ENCODE results near the gene ZBED4.
A peak's percentile ranks its signal among the peaks of the same experiment; 100 is the strongest.

Gene ZBED4

DNA sequence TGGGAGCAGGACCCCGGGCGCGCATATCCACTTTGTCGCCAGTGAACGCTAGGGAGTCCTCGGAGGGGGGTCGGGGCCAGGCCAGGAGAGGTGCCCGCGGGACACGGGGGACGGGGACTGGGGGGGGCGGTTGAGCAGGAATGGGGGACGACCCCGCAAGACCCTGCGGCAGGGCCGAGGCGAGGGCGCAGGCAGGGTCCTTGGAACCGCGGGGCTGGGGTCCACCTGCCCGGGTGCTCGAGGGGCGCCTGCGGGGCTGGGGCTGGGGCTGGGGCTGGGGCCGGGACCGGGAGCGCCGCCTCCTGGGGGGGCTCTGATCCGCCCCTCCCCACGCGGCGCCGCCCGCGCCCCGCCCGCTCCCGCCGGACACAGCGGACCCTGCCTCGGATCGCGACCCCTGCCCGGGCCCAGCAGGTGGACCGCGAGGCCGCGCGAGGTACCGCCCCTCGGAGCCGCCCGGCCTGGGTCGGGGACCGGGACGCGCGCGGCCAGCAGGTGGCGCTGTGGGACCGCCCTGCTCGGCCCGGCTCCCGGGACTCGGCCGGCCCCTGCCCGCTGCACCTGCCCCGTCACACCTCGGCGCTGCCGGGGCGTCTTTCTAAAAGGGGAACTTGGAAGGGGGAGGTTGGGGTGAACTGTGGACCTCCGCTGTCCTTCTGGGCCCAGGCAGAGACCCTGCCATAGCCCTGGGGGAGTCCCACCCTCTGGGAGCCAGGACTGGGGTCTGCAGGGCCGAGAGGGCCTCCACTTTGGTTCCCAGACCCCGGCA is 75.8 kb downstream of the ZBED4 start:
- TF ChIP-seq, protein P1, sequence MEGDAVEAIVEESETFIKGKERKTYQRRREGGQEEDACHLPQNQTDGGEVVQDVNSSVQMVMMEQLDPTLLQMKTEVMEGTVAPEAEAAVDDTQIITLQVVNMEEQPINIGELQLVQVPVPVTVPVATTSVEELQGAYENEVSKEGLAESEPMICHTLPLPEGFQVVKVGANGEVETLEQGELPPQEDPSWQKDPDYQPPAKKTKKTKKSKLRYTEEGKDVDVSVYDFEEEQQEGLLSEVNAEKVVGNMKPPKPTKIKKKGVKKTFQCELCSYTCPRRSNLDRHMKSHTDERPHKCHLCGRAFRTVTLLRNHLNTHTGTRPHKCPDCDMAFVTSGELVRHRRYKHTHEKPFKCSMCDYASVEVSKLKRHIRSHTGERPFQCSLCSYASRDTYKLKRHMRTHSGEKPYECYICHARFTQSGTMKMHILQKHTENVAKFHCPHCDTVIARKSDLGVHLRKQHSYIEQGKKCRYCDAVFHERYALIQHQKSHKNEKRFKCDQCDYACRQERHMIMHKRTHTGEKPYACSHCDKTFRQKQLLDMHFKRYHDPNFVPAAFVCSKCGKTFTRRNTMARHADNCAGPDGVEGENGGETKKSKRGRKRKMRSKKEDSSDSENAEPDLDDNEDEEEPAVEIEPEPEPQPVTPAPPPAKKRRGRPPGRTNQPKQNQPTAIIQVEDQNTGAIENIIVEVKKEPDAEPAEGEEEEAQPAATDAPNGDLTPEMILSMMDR (conservative IDR thresholded peaks at IDR 0.05) = peak; percentile 86
- no peak overlapping the region; the same call in 1 of the 2 replicates for H3K27ac ChIP-seq

DNA sequence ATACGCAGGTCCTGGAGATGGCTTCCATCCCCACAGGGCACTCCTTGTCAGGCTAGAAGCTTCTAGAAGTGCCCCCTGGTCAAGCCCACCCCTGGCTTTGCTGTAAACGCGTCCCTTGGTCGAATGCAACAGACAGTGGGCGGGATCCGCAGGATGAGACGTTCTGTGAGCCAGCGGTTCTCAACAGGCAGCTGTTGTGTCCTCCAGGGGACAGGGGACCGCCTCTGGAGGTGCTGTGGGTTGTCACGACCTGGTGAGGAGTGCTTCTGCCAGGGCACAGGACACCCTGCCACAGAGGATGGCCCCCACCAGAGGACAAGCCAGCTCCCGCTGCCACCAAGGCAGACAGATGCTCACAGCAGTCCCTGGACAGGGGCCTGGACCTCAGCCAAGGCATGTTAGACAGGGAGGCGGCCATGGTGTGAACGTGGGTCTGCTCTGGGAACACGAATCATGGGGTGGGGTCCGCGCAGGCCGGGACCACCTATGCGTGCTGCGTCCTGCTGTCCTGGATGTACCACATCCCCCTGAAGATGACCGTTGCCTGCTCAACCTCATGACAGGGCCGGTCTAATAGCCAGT is 76.4 kb downstream of the ZBED4 start:
- TF ChIP-seq, protein P1 (conservative IDR thresholded peaks at IDR 0.05) = no peak
- H3K27ac ChIP-seq = no peak overlapping the region; the same call in 1 of the 2 replicates

DNA sequence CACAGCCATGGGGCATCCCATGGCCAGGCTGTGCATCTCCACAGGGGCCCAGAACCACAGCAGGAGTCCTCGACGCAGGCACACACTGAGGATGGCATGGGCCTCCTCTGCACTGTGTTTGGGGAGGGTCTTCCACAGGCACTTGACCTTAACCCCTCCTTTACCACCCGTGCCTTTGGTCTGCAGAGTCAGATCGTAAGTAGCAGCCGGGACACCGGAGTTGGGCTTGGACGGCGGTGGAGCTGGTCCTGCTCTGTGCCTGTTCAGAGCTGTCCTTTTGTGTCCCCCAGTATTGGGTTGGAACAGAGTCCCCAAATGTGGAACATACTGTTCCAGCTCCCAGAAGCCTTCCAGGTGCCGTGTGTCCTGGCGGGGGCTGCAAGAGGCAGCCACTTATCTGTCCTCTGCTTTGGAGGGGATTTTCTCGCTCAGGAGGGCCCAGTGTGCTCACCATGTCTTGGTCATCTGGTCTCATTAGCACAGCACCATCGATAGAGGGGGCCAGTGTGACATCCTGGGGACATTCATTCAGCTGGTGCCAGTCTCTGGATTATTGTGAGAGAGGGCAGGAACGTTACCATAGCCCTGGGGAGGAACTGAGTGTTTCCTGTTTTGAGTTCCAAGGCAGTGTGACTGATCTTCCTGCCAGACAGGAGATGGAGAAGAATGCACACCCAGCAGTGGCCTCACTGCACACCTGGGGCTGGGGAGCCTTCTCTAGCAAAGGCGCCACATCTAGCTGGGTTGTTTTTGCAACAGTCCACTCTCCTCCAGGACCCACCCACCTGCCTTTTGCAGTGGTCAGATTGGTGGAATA is 77.2 kb downstream of the ZBED4 start:
- peak overlapping the region; percentile 46 for H3K27ac ChIP-seq
- TF ChIP-seq, protein P1 (conservative IDR thresholded peaks at IDR 0.05) = peak; percentile 71

DNA sequence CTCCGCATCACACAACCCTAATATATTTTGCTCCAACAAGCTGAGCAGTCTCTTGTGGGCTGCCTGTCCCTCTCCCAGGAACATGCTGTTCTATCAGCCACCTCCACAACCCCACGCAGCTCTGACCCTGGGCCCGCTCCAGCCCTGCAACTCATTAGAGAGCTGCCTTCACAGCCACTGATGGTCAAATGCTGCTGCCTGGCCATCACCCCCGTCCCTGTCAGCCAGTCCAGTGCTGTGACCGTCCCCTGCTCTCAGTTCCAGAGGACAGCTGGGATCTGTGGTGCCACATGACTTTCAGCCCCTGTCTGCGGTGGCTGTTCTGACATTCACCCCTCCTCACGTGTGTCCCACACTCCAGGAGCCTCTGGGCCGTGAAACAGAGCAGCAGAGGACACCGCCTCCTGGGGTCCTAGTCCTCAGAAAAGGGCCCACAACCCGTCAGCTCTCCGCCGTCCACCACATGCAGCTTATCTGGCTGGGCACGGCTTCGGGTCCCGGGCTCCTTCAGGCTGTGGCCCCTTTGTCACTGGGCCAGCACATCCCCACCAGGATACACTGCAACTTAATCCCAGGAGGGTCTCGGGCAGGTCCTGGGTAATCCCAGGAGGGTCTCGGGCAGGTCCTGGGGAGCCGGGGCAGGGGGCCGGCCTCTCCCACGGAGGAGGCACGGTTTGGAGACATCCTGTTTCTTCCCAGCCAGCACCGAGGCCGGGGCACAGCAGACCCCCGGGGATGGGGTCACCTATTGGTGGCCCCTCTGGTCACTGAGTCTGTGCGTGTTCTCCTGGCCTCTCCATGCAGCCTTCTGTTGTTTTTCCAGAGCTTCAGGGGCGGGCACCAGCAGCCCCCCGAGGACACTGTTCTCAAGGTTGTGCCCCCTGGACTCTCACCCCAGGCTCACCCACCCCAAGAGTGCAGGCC is 79.9 kb downstream of the ZBED4 start:
- TF ChIP-seq, protein P1 (conservative IDR thresholded peaks at IDR 0.05) = no peak
- no peak overlapping the region for H3K27ac ChIP-seq

DNA sequence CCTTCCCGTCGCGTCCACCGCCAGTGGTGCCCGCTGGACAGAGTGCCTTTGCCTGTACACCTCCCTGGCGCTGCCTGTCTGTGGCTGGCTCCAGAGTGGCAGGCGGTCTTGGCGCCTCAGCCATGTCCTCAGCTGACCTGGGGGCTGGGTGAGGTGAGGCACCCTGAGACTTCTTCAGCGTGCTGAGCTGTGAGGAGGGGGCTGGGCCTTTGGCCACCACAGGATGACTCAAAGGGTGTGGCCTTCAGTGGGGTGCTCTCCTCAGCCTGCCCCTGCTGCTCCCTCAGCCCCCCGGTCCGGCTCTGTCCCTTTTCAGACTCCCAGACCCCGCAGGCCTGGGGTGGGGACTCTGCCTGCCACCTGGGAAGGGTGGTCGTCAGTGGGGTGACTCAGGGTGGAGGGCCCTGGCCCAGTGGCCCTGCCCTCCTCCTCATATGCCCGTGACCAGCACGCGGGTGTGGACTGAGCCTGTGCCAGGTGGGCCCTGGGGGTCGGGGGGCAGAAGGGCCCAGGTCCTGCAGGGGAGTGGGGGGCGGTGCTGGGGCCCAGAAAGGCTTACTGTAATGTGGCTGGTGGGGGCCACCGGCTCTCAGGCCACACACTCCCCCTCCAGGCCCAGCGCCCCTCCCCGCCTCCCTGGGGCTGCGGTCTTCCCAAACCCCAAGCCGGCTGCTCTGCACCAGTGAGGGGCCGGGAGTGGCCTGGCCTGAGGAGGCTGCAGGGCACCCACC is 80.7 kb downstream of the ZBED4 start:
- TF ChIP-seq, protein P1 (conservative IDR thresholded peaks at IDR 0.05) = no peak
- H3K27ac ChIP-seq = 0 out of 2 replicates have a peak overlapping the region, but pooled peaks have one; percentile 4

DNA sequence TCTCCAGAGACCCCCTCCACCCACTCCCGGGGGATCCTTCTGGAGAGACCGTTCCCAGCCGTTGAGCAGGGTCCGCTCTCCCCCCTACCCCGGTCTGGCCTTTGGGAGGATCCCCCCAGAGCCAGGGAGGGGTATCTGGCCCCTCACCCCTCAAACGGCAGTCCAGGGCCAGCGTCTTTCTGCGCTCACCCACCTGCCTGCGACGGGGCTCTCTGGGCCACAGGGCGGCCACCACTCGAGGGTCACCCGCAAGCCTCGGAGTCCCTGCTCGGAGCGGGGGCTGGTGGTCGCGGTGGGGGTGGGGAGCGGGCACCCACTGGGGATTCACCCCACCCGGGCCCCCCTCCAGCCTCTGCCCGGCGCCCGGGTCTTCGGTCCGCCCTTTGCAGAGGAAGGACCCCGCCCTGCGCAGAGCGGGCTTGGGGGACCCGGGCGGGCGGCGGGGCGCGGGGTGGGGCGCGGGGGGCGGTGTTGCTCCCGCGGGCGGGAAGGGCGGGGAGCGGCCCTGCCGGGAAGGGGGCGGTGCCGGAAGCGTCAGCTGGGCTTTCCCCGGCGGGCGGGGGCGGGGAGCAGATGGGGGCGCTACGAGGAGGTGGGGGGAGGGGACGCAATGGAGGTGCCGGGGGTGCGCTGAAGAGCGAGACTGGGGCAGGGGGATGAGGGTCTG is 81.4 kb downstream of the ZBED4 start:
- H3K27ac ChIP-seq = 0 out of 2 replicates have a peak overlapping the region, but pooled peaks have one; percentile 4
- TF ChIP-seq, protein P1 (conservative IDR thresholded peaks at IDR 0.05) = no peak
